Astrocyte of the cerebellum (primary cell): ENCODE results near the gene ATRX.
"Not testable (repeated sequence)": the region's sequence is repeated elsewhere in the genome, so short reads cannot be mapped to it uniquely, and the experiment has no call there.

Source experiments
- DNase-seq: peaks from one replicate; pipeline ENCODE4 v3.0.0-alpha.2; 2011; ENCODE audit warnings: low read depth
- H3K4me3 ChIP-seq: 2 replicates; pipeline ENCODE4 v1.5.1; 2011; ENCODE audit warnings: mild to moderate bottlenecking, low read depth, low read length, moderate library complexity
- in situ Hi-C: cut with HindIII; loops from 2 replicates; pipeline ENCODE4 v1.10.0; 2017; ENCODE audit warnings: low sequenced_read_pairs
- TF ChIP-seq, protein P1 (sequence below): IDR thresholded peaks from 2 replicates; pipeline ENCODE4 v1.5.1; 2012; ENCODE audit warnings: low read length, low read depth, moderate library complexity, mild to moderate bottlenecking; ENCODE audit errors: missing control alignments

ATRX gene

GRCh38 chrX:77638397-77638796 is 147.6 kb downstream of the ATRX start:
- TF ChIP-seq, protein P1, sequence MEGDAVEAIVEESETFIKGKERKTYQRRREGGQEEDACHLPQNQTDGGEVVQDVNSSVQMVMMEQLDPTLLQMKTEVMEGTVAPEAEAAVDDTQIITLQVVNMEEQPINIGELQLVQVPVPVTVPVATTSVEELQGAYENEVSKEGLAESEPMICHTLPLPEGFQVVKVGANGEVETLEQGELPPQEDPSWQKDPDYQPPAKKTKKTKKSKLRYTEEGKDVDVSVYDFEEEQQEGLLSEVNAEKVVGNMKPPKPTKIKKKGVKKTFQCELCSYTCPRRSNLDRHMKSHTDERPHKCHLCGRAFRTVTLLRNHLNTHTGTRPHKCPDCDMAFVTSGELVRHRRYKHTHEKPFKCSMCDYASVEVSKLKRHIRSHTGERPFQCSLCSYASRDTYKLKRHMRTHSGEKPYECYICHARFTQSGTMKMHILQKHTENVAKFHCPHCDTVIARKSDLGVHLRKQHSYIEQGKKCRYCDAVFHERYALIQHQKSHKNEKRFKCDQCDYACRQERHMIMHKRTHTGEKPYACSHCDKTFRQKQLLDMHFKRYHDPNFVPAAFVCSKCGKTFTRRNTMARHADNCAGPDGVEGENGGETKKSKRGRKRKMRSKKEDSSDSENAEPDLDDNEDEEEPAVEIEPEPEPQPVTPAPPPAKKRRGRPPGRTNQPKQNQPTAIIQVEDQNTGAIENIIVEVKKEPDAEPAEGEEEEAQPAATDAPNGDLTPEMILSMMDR, result no peak
- in situ Hi-C loops, result no loop called here
- no peak overlapping the region for H3K4me3 ChIP-seq
- no peak for DNase-seq

DNA sequence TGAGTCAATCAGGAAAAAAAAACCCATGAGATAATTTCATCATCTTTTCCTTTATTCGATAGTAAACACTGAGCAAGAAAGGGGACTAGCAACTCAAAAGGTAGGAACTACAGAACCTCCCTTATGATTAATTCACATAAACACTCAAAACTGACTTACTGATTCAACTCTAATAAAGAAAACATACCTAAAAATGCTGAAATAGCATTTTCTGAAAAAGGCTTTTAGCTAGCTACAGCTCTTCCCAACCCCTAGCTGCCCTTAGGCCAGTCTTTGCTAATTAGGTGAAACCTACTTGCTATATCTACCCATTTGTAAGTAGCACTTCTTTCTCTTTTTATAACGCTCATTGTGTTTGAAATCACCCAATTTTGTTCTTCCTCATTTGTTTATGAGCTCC is 150.6 kb downstream of the ATRX start:
- no peak for DNase-seq
- in situ Hi-C loops, result no loop called here
- no peak overlapping the region for H3K4me3 ChIP-seq
- TF ChIP-seq, protein P1, result no peak

DNA sequence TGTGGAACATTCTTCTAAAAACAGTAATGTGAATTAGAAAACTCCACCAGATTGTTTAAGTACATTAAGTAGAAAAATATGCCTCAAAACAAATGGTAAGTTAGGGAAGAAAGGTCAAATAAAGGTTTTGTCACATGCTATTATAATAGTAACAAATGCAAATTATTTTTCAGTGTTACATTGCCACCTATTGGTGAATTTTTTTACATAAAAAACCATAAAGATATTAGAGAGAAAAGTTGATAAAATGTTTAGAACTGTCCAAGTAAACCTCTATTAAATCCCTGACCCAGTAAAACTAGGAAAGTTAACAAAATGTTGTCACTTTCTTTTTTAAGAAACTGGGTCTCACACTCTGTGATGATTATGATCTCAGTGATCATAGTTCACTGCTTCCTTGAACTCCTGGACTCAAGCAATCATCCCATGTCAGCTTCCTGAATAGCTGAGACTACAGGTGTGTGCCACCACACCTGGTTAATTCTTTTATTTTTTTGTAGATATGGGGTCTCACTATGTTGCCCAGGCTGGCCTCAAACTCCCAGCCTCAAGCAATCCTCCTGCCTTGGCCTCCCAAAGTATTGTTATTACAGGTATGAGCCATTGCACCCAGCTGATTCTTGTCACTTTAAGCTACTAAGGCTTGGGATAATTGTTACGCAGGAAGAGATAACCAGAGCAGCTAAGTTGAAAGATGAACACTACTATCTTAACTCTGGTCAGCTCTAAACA is 157.6 kb downstream of the ATRX start:
- no peak overlapping the region for H3K4me3 ChIP-seq
- no peak for DNase-seq
- TF ChIP-seq, protein P1, result no peak
- in situ Hi-C loops, result no loop called here

GRCh38 chrX:77622672-77623071 is 163.3 kb downstream of the ATRX start:
- no peak overlapping the region for H3K4me3 ChIP-seq
- no peak for DNase-seq
- TF ChIP-seq, protein P1, result no peak
- in situ Hi-C loops, result no loop called here

GRCh38 chrX:77622233-77622632 is 163.8 kb downstream of the ATRX start:
- TF ChIP-seq, protein P1, result no peak
- in situ Hi-C loops, result no loop called here
- no peak for DNase-seq

GRCh38 chrX:77621453-77621852 is 164.6 kb downstream of the ATRX start:
- in situ Hi-C loops, H3K4me3 ChIP-seq, DNase-seq: not testable (repeated sequence)

More at GRCh38 chrX:77622233-77622632, 163.8 kb downstream of the ATRX start:
- H3K4me3 ChIP-seq, result no peak overlapping the region

GRCh38 chrX:77617206-77617605 is 168.8 kb downstream of the ATRX start:
- in situ Hi-C loops, result no loop called here
- DNase-seq, result no peak
- no peak overlapping the region for H3K4me3 ChIP-seq
- TF ChIP-seq, protein P1, result no peak
